HG03442 (cell line): ENCODE data around the gene TRPV4.

ENCODE experiments used
- ATAC-seq: cut with Tn5 transposase; IDR thresholded peaks from one replicate; pipeline ENCODE4 v1.9.1; 2021; ENCODE audit warnings: mild to moderate bottlenecking, moderate library complexity; ENCODE audit not compliant: unreplicated experiment

Gene TRPV4

DNA sequence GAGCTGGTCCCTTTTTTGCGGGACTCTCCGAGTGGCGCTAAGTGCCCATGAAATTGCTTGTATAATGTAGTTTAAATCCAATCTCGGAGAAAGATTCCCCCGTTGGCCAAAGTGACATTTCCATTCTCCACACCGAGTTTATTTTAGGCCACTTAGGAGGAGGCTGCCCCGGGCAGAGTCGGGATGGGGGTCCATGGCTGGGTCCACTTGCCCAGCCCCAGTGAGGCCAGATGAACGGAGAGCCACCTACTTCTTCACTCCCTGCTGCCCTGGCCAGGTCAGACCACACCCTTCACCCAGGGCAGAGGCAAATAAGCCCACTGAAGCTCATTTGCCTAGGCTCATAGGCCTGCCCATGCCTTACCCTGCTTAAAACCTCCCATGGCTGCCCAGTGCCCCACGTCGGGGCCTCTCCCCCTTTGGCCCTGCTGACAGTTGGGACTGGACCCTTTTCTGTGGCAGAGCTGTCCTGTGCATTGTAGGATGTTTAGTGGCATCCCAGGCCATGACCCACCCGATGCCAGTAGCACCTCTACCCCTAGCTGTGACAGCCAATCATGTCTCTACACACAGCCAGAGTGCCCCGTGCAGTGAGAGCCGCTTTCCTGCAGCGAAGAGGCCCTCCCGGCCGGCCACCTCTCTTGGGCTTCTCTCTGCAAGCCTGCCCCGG, 68.3 kb downstream of the TRPV4 start:
- no peak for ATAC-seq

DNA sequence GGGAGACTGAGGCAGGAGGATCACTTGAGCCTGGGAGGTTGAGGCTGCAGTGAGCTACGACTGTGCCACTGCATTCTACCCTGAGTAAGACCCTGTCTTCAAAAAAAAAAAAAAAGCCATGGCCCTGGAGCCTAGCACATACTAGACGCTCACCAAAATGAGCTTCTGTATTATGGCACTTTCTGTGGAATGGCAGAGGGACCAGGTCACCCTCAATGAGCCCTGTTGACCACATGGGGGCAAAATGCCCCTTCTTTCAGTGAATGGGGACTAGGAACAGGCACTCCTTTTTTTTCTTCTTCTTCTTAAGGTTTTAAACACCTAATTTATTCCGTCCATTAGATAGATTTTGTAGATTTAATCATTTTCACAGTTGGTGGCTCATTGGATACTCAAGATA, 69.1 kb downstream of the TRPV4 start:
- no peak for ATAC-seq

DNA sequence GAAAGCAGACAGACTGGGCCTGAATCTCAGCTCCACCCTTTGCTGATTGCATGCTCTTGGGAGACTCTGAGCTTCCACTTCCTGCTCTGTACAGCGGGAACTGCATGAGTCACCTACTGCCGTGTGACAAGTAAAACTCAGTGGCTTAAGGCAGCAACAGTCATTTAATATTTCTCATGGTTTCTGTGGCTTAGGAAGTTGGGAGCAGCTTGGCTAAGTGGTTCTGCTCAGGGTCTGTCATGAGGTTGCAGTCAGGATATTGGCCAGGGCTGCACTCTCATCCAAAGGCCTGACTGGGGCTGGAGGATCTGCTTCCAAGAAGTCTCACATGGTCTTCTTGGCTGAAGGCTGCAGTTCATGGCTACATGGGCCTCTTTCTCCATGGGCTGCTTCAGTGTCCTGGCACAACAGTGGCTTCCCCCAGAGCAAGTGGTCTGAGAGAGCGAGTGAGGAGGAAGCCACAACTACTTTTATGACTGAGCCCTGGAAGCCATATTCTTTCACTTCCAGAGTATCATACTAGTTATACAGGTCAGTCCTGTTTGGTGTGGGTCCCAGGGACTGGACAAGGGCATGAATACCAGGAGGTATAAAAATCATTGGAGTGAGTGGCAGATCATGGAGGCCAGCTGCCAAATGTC, 69.9 kb downstream of the TRPV4 start:
- ATAC-seq: no peak

DNA sequence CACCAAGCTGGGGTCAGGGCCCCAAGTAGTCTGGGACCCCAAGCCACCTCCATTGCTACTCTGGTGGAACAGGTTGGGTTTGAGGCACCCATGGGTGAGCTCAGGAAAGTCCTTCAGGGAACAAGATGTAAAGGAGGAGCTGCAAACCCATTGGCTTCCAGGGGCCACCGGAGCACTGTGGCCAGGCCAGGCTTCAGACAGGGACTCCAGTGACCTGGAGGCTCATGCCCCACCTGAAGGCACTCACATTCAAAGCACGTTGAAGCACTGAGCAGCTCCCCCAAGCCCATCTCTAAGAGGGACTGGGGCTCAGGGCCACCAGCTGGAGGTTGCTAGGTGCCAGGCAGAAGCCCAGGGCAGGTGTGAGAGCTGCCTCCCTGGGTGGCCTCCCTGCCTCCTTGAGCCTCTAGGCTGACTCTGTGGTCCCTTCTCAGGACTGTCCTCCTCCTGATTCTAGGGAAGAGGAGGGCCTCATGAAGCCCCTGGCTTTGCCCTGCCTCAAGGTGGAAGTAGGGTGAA, 70.5 kb downstream of the TRPV4 start:
- ATAC-seq: no peak

DNA sequence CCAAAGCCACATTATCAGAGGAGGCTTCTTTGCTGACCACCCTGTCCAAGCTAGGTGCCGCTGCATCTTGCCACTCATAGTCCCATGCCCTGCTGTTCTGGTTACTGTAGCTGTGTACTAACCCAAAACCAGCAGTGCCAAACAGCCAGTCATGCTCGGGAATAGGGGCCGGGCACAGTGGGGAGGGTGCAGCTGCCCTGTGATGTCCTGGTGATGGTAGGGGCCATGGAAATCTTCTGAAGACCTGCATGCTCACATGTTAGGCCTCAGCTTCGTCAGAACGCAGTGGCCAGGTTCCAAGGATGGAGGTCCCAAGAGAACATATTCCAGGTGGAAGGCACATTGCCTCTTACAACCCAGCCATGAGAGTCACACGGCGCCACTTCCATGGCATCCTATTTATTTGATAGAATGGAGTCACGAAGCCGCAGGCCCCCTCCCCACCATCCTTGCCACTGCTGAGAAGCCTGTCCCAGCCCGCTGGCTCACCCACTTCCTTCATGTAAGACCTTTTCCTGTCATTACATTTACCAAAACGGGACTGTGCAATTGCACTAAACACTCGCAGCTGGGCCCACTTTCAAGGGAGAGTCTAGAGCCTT, 71.0 kb downstream of the TRPV4 start:
- ATAC-seq: no peak

DNA sequence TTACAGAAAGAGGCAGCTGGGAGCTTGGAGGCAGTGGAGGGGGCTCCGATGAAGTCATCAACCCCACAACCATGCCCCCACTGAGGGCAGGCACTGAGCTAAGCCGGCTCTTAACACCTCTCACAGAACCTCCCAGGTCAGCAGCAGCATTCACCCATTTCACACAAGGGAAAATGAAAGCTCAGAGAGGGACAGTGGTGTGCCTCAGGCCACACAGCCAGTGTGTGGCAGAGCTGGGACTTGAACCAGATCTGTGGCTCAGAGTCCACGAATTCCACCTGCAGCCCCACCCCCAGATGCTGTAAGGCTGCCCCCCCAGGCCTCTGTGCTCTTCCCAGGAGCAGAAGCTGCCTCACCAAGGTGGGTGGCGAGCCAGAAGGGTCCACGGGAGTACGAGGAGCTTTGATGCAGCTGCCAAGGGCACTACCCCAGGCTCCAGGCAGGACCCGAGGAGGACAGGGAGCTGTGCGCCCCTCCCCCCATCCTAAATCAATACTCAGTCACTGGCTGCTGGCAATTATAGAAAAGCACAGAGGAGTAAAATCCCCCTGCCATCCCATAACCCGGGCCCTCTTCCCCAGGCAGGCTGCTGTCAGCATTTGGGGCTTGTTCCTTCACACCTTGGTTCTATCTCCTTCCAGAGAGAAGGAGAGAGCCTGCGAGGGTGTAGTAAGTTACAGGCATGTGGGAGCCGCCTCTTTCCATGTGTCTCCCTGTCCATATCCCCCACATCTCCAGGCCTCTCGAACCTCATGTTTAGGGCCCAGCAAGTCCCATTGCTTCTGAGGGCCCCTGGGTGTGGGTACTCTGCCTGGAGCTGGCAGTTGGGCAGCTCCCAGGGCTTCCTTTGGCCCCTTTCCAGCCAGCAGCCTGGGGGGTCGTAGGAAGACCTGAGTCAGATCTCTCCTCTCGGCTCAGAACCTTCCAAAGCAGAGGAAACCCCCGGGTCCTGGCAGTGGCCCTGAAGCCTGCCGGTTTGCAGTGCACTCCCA, 72.0 kb downstream of the TRPV4 start:
- ATAC-seq: no peak

DNA sequence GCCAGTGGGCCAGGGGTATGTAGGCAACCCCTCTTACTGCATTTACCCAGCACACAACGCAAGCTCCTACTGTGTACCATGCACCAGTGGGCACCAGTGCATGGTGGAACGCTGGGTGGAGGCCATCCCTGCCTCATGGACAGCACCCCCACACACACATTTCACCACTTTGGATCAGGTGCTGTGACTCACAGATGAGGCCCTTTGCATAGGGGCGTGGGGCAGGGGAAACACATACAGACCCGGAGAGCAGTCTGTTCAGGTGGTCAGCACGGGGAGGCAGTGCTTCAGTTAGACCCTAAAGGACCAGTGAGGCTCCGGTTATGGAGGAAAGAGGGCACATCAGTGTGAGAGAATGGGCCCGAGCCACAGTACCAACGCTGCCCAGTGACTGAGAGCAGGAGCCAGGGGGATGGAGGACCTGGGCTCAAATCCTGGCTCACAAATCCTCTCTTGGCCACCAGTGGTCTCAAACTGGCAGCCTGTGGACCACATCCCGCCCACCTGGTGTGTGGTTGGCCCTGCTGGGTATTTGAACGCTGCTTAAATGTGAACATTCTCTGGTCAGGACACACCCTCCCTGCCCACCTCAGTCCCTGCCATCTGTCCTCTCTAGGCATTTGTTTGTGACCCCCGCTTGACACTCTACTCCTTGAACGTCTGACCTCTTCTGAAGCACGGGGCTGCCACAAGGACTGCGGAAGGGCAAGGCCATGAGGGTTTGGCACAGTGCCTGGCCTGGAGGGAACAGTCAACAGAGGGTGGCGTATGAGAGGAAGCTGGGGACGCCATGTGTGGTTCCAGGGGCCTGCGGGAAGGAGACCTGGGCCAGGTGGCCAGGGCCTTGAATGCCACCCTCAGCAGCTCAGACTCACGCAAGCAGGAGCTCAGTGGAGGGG, 72.9 kb downstream of the TRPV4 start:
- no peak for ATAC-seq

DNA sequence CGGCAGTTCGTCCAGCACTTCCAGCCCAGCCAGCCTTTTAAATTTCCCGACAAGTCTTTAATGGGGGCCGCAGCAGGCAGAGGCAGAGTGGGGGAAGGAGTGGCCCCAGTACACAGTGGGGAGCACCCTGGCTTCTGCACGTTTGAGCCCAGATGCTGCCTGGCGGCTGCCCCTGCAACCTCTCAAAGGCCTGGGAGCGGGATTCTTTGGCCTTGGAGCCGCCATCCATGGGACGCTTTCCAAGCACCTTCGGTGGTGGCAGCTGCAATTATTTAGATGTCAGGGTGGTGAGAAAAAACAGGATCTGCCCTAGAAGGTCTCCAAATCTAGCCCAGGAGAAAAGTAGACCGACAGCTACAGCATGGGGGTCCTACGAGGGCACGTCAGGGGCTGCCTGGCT, 73.6 kb downstream of the TRPV4 start:
- no peak for ATAC-seq

DNA sequence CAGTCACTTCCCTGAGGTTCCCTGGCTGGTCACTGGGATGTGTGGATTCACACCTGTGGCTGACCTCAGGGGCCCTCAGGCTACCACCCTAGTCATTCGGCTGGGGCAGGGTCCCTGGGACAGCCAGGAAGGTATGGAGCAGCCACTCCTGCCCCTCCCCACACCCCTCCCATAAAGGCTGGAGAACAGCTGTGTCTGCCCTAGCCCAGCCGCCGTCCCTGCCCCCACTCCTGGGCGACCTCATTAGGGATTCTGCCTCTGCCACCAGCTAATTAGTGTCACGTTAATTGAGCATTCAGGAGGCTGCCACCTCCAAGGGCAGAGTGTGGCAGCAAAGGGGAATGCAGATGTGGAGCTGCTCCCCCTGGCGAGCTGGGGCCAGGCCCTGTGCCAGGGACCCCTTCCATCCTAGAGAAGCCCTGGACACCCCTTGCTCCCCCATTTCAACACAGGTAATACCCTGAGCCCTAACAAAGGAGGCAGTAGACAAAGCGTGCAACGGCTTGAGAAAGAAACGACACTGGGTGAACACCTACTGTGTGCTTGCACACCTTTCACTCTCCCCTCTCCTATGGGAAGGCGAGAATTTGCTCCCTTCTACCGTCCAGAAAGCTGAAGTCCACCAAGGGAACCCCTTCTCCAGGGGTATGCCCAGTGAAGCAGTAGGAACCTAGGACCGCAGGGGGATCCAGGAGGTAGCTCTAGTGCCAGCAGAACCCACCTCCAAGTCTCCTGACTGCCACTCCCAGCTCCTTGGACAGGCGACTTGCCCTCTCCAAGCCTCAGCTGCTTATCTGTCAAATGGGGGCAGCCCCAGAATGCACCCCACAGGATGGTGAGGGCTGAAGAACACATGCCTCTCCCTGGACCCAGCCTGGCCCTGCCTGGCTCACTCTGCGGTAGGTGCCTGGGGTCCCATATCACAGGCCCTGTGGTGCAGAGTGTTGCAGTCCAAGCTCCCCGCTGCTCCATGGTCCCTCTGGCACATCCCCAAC, 74.5 kb downstream of the TRPV4 start:
- no peak for ATAC-seq

DNA sequence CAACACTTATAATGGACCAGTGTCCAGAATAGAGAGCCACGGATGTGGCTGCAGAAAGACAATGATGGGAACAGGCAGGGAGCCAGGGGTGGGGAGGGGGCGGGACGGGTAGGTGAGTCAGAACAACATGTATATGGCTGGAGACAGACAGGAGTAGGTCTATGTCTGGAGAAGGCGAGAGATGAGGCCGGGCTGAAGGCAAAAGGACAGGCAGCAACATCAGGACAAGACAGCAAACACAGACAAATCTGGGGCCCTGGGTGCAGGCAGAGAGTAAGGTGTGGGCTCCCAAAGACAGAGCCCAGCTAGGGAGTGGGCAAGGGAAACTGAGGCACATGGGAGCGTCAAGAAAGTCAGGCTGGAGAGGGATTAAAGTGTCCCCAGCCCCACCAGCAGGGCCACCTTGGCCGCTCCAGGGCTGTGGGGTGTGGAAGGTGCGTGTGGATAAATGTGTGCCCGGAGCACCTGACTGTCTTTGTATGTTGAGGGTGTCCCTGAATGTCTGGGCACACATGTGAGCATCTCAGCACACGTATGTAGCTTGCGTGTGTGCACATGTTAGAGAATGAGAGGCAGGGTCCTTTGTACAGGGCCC, 75.4 kb downstream of the TRPV4 start:
- no peak for ATAC-seq

DNA sequence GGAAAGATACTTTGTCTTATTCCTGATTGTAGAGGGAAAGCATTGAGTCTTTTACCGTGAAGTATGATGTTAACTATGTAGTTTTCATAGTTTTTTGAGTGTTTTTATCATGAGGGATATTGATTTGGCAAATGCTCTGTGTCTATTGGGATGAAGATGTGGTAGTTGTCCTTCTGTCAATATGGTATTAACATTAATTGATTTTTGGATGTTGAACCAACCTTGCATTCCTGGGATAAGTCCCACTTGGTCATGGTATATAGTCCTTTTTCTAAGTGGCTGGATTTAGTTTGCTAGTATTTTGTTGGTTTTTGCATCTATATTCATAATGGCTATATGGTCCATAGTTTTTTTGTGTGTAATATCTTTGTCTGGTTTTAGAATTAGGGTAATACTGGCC, 76.7 kb downstream of the TRPV4 start:
- ATAC-seq: no peak

DNA sequence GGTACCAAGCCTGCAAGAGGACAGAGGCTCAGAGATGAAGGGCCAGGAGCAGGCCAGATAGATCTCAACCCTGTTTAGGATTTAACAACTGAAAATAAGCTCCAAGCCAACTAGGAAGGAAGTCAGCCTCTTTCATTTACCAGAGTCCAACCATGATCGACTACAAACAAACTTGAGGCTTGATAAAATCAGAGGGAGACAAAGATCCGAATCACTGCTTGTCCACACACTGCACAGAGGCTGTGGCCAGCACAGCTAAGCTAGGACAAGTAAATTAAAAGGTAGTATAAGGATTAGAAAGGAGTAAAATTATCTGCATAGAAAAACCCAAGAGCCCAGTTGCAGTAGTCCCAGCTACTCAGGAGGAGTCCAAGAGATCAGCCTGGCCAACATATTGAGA, 79.2 kb downstream of the TRPV4 start:
- ATAC-seq: no peak

DNA sequence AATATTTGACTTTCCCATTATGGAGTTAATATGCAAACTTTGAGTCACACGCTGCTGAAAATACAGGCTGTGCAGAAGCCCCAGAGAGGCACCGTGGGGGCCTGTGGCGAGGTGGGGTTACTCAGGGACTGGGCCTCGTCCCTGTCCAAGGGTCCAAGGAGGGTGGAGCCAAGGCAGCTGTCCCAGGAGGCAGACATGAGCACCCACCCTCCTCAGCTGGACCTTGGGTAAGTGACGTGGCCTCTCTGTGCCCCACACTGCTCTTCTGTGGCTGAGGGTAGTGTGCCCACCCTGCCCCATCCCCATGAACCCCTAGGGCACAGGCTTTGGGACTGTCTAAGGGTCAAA, 80.2 kb downstream of the TRPV4 start:
- no peak for ATAC-seq

DNA sequence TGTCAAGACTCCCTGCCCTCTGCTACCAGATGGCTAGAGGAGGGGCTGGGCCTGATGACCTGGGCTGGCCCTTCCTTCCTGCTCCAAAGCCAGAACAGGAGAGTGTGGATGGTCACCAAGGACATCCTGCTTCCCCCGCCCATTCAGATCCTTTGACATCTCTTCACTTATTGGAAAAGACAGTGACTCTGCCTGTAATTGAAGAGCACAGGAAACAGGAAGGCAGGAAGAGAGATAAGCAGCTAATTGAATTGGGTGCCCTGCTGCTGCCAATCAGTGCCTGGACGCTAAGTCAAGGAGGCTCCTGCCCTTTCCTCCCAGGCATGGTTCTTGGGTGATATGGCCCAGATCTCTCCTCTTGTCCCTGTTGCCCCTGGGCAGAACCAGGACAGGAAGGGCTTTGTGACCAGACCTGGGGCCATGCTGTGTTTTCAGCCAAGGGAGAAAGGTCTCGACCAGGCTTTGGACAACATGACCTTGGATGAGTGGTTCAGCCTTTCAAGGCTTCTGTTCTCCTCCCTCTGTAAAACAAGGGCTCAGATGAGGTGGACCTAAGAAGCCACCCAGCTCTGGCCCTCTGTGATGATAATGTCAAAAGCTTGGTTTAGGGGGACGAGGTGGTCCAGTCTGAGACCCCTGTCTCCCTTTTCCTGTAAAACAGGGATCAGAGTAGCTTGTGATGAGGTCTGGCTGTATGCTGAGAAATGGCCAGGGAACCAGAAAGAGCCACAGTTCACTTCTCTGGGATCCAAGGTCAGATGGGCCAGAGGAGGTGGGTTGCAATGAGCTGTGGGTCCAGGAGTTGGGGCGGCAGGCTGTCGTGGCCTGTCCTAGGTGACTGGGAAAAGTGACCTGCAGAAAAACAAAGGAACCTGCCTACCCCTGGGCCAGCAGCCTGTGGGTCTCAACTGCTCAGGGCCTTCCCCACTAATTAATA, 80.8 kb downstream of the TRPV4 start:
- ATAC-seq: no peak

DNA sequence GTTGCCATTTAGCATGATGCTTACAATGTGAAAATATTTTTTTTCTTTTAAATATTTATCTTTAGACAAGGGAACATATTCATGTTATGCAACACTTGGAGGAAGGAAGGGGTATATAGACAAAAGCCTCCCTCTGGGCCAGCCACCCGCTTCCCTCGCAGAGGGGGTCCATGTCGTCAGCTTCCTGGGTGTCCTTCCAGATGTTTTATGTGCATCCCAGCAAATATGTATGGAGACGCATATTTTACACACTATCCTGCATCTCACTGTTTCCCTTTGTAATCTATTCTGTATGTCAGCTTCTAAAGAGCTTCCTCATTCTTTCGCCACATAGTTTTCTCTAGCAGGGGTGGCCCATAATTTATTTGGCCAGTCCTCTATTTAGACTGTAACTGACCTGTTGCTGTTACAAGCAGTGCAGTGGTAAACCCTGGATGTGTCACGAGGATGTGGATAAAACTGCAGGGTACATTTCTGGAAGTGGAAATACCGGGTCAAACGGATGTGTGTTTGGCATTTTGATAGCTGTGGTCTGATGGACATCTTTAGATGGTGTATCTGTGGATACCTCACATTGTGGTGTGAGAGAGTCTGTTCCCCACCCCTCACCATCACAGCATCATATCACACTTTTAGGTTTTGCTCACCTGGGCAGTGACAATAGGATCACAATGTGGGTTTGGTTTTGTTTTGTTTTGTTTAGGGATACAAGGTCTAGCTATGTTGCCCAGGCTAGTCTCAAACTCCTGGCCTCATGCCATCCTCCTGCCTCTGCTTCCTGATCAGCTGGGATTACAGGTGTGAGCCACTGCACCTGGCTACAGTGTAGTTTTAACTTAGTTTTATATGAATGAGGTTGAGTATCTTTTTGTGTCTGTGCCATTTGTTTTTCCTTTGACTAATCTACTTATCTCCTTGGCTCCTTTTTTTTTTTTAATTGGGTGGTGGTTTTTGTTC, 87.9 kb downstream of the TRPV4 start:
- ATAC-seq: no peak

DNA sequence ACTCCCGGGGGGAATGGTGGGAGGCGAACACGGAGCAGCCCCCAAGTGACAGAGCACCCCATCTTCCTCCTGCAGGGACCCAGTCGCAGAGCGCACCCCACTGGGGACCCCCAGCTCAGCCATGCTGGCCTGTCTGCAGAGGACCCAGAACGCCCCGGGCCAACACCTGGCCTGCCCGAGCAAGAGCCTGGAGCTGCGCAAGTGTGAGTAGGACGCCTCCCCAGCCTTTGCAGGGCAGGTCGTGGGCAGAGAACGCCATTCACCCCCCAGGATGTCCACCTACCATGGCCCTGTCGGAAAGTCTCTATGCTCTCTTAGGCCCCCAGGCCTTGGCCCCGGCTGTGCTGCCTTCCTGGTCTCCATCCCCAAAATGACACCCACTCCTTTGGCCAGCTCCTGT, 89.2 kb downstream of the TRPV4 start:
- no peak for ATAC-seq
